Osteoblast (primary cell): ENCODE measurements around the gene TMEM250. TPM values are rescaled to one million over a fixed set of nuclear protein-coding genes. Genes with fewer than 3 reads are reported as not detected.

Source experiments
- DNase-seq: peaks from one replicate; pipeline ENCODE4 v3.0.0; 2011; ENCODE audit warnings: low spot score, mixed read lengths; ENCODE audit not compliant: insufficient read length; ENCODE audit errors: missing footprints
- H2AFZ ChIP-seq: 2 replicates; pipeline ENCODE4 v1.6.0; 2011; ENCODE audit warnings: mild to moderate bottlenecking, low read length
- H3K27ac ChIP-seq: 2 replicates; pipeline ENCODE4 v1.5.1; 2011; ENCODE audit warnings: mild to moderate bottlenecking, low read depth, low read length, moderate library complexity
- H3K27me3 ChIP-seq: 2 replicates; pipeline ENCODE4 v1.6.0; 2012; ENCODE audit warnings: mild to moderate bottlenecking, control low read depth, inconsistent platforms, low read length, moderate library complexity; ENCODE audit not compliant: insufficient read depth
- H3K36me3 ChIP-seq: 2 replicates; pipeline ENCODE4 v1.5.1; 2011; ENCODE audit warnings: mild to moderate bottlenecking, low read length, control low read depth, moderate library complexity; ENCODE audit not compliant: insufficient read depth
- H3K4me1 ChIP-seq: 2 replicates; pipeline ENCODE4 v1.5.1; 2011; ENCODE audit warnings: mild to moderate bottlenecking, low read length, control low read depth, moderate library complexity; ENCODE audit not compliant: insufficient read depth
- H3K4me2 ChIP-seq: 2 replicates; pipeline ENCODE4 v1.6.0; 2011; ENCODE audit warnings: mild to moderate bottlenecking, low read length; ENCODE audit not compliant: insufficient read depth
- H3K4me3 ChIP-seq: fragments of 200-600 bp; sonication (generic); 3 replicates; pipeline ENCODE4 v1.5.1; 2012; ENCODE audit warnings: mild to moderate bottlenecking, low read length, inconsistent platforms; ENCODE audit not compliant: insufficient read depth
- H3K79me2 ChIP-seq: 2 replicates; pipeline ENCODE4 v1.6.0; 2012; ENCODE audit warnings: mild to moderate bottlenecking, low read length, control low read depth, inconsistent platforms; ENCODE audit not compliant: insufficient read depth
- H3K9me3 ChIP-seq: 2 replicates; pipeline ENCODE4 v1.5.1; 2011; ENCODE audit warnings: low read depth, low read length, control low read depth
- H4K20me1 ChIP-seq: 2 replicates; pipeline ENCODE4 v1.6.0; 2012; ENCODE audit warnings: mild to moderate bottlenecking, low read length, control low read depth; ENCODE audit not compliant: insufficient read depth
- CTCF ChIP-seq: IDR thresholded peaks from 2 replicates; pipeline ENCODE4 v1.5.1; 2011; ENCODE audit warnings: mild to moderate bottlenecking, low read depth, low read length, moderate library complexity; ENCODE audit errors: extremely low read depth
- total RNA-seq: library from RNA; depleted of rRNA; stranded (reverse); fragments of >200 nt; gene quantifications from 2 replicates; pipeline ENCODE4 v1.2.3, GENCODE V29; 2012

TMEM250 gene
- total RNA-seq, 1 donor = 65.5 TPM

- no peaks in the 10 kb centered on the region for H3K79me2 ChIP-seq
- peaks cover 1% of the 10 kb centered on the region for H3K36me3 ChIP-seq
- no peak for TF ChIP-seq CTCF
- peaks cover 12% of the 10 kb centered on the region for H3K27me3 ChIP-seq
- peak; percentile 100 for DNase-seq
- peak overlapping the region; percentile 38 for H3K4me3 ChIP-seq
- H3K4me2 ChIP-seq = peak overlapping the region; percentile 71
- peak overlapping the region; percentile 41 for H2AFZ ChIP-seq
- peaks cover 1% of the 10 kb centered on the region for H4K20me1 ChIP-seq
- H3K4me1 ChIP-seq = peaks cover 19% of the 10 kb centered on the region
- H3K9me3 ChIP-seq = no peaks in the 10 kb centered on the region
- H3K27ac ChIP-seq = no peak overlapping the region
Observed at GRCh38 chr9:136109351-136110081, 9.2 kb downstream of the TMEM250 start.

GRCh38 chr9:136108648-136109266, 9.9 kb downstream of the TMEM250 start:
- H2AFZ ChIP-seq = no peak overlapping the region
- TF ChIP-seq CTCF = no peak
- no peaks in the 10 kb centered on the region for H3K79me2 ChIP-seq
- peaks cover 19% of the 10 kb centered on the region for H3K4me1 ChIP-seq
- H3K4me3 ChIP-seq = no peak overlapping the region
- H4K20me1 ChIP-seq = no peaks in the 10 kb centered on the region
- H3K9me3 ChIP-seq = no peaks in the 10 kb centered on the region
- no peaks in the 10 kb centered on the region for H3K36me3 ChIP-seq
- no peak overlapping the region for H3K4me2 ChIP-seq
- no peak for DNase-seq
- peaks cover 15% of the 10 kb centered on the region for H3K27me3 ChIP-seq
- no peak overlapping the region for H3K27ac ChIP-seq

- peaks cover 18% of the 10 kb centered on the region for H3K27me3 ChIP-seq
- H3K4me2 ChIP-seq = no peak overlapping the region
- peaks cover 19% of the 10 kb centered on the region for H3K4me1 ChIP-seq
- no peak for DNase-seq
- no peaks in the 10 kb centered on the region for H4K20me1 ChIP-seq
- H3K9me3 ChIP-seq = no peaks in the 10 kb centered on the region
- no peak overlapping the region for H3K27ac ChIP-seq
- H3K79me2 ChIP-seq = no peaks in the 10 kb centered on the region
- H3K4me3 ChIP-seq = no peak overlapping the region
- TF ChIP-seq CTCF = no peak
- H3K36me3 ChIP-seq = no peaks in the 10 kb centered on the region
- no peak overlapping the region for H2AFZ ChIP-seq
Observed at GRCh38 chr9:136107953-136108647, 10.6 kb downstream of the TMEM250 start.
